Keratinocyte (primary cell): ENCODE data around the gene MYRIP.

Source experiments
- EZH2 ChIP-seq: IDR thresholded peaks from one replicate; pipeline ENCODE4 v1.6.1; 2012; ENCODE audit warnings: inconsistent platforms, mild to moderate bottlenecking, low read length, moderate library complexity
- TF ChIP-seq, protein P1 (sequence below), 3 experiments: IDR thresholded peaks in 1 of 3; conservative IDR thresholded peaks in 1 of 3; optimal IDR thresholded peaks in 1 of 3; 2 replicates in 2 of 3; 3 replicates in 1 of 3; pipeline versions ENCODE3 to v1.5.1; 2011; ENCODE audit warnings: low read length in 3 of 3, mild to moderate bottlenecking in 3 of 3, moderate library complexity in 2 of 3, control low read depth in 1 of 3, inconsistent platforms in 1 of 3; ENCODE audit not compliant: insufficient read depth in 2 of 3; ENCODE audit errors: extremely low read depth in 1 of 3

DNA sequence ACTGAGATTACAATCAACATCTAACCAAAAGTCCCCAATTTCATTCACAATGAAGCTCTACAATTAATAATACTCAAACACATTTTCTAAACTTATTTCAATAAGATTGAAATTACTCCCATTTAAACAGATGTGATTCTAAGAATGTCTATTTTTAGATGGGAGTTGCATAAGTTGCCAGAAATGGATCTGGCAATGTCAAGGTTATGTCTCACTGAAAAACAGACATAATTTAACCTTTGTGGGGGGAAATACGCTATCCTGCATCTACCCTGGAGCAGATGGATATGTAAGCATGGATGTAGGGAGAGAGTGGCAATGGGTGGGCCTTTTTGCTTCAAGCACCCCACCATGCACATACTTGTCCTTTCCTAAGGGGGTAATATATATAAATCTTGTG lies 493.4 kb downstream of the MYRIP start:
- TF ChIP-seq, protein P1, sequence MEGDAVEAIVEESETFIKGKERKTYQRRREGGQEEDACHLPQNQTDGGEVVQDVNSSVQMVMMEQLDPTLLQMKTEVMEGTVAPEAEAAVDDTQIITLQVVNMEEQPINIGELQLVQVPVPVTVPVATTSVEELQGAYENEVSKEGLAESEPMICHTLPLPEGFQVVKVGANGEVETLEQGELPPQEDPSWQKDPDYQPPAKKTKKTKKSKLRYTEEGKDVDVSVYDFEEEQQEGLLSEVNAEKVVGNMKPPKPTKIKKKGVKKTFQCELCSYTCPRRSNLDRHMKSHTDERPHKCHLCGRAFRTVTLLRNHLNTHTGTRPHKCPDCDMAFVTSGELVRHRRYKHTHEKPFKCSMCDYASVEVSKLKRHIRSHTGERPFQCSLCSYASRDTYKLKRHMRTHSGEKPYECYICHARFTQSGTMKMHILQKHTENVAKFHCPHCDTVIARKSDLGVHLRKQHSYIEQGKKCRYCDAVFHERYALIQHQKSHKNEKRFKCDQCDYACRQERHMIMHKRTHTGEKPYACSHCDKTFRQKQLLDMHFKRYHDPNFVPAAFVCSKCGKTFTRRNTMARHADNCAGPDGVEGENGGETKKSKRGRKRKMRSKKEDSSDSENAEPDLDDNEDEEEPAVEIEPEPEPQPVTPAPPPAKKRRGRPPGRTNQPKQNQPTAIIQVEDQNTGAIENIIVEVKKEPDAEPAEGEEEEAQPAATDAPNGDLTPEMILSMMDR (optimal IDR thresholded peaks at IDR 0.05 in 1 of 3, IDR thresholded peaks at IDR 0.05 in 1 of 3, conservative IDR thresholded peaks at IDR 0.05 in 1 of 3; ENCODE audit: extremely low read depth in 1 of 3, insufficient read depth in 2 of 3, low read length in 3 of 3) = no peak
- TF ChIP-seq EZH2 = no peak
